CD4-positive, alpha-beta T cell treated with Interleukin-15 for 1 hour (primary cell): ENCODE data around the gene GNAI1.

Experiments
- DNase-seq: peaks from one replicate; pipeline ENCODE4 v3.0.0-alpha.2; 2020

GNAI1 gene

GRCh38 chr7:80134536-80135308 is at the start of gene GNAI1:
GNAI1 (plus strand) TSS chr7:80134831; CDS start chr7:80135161, 330 bp downstream.
- DNase-seq: no peak

GRCh38 chr7:80087051-80087770 is 47.4 kb upstream of the GNAI1 start:
- no peak for DNase-seq

- no peak for DNase-seq
These were observed 46.9 kb upstream of the GNAI1 start for GRCh38 chr7:80087771-80088170.

- DNase-seq: no peak
These were observed 45.9 kb upstream of the GNAI1 start for GRCh38 chr7:80088705-80089104.

GRCh38 chr7:80089366-80089765 is 45.3 kb upstream of the GNAI1 start:
- DNase-seq: no peak

GRCh38 chr7:80093349-80093748 is 41.3 kb upstream of the GNAI1 start:
- DNase-seq: no peak

GRCh38 chr7:80095545-80095944 is 39.1 kb upstream of the GNAI1 start:
- no peak for DNase-seq

GRCh38 chr7:80097756-80098155 is 36.9 kb upstream of the GNAI1 start:
- no peak for DNase-seq

- DNase-seq: no peak
These were observed 35.8 kb upstream of the GNAI1 start for GRCh38 chr7:80098795-80099194.

- DNase-seq: no peak
These were observed 34.4 kb upstream of the GNAI1 start for GRCh38 chr7:80100254-80100653.

GRCh38 chr7:80105701-80106408 is 28.8 kb upstream of the GNAI1 start:
- no peak for DNase-seq

GRCh38 chr7:80106498-80107113 is 28.0 kb upstream of the GNAI1 start:
- DNase-seq: no peak

GRCh38 chr7:80107278-80107677 is 27.4 kb upstream of the GNAI1 start:
- no peak for DNase-seq

- DNase-seq: no peak
These were observed 24.3 kb upstream of the GNAI1 start for GRCh38 chr7:80110376-80110775.

- DNase-seq: no peak
These were observed 20.5 kb upstream of the GNAI1 start for GRCh38 chr7:80114159-80114558.

- DNase-seq: no peak
These were observed 9.9 kb upstream of the GNAI1 start for GRCh38 chr7:80124526-80125264.

- DNase-seq: no peak
These were observed 7.0 kb upstream of the GNAI1 start for GRCh38 chr7:80127412-80128160.

GRCh38 chr7:80128918-80129317 is 5.7 kb upstream of the GNAI1 start:
- DNase-seq: no peak

- DNase-seq: no peak
These were observed 4.8 kb upstream of the GNAI1 start for GRCh38 chr7:80129785-80130184.

- DNase-seq: no peak
These were observed 2.8 kb upstream of the GNAI1 start for GRCh38 chr7:80131675-80132435.

- no peak for DNase-seq
These were observed 2.0 kb upstream of the GNAI1 start for GRCh38 chr7:80132594-80132993.
